IPS DF 4.7 (cell line): ENCODE data around the gene CLEC16A.

Experiments
- DNase-seq: peaks from one replicate; pipeline ENCODE4 v3.0.0-alpha.2; 2013; ENCODE audit warnings: low spot score; ENCODE audit errors: extremely low read depth

The CLEC16A gene

GRCh38 chr16:10989559-10989958, 45.2 kb downstream of the CLEC16A start:
- no peak for DNase-seq

- DNase-seq: no peak
These were observed 46.0 kb downstream of the CLEC16A start for GRCh38 chr16:10990378-10990777.

GRCh38 chr16:10992112-10992511, 47.7 kb downstream of the CLEC16A start:
- DNase-seq: no peak

GRCh38 chr16:10992797-10993196, 48.4 kb downstream of the CLEC16A start:
- DNase-seq: no peak

GRCh38 chr16:10993649-10994048, 49.3 kb downstream of the CLEC16A start:
- DNase-seq: no peak

GRCh38 chr16:10994571-10994970, 50.2 kb downstream of the CLEC16A start:
- DNase-seq: no peak

GRCh38 chr16:10995565-10995964, 51.2 kb downstream of the CLEC16A start:
- no peak for DNase-seq

GRCh38 chr16:10997485-10997884, 53.1 kb downstream of the CLEC16A start:
- DNase-seq: no peak

- DNase-seq: no peak
These were observed 54.9 kb downstream of the CLEC16A start for GRCh38 chr16:10999300-10999699.

- no peak for DNase-seq
These were observed 57.2 kb downstream of the CLEC16A start for GRCh38 chr16:11001611-11002010.

- DNase-seq: no peak
These were observed 58.8 kb downstream of the CLEC16A start for GRCh38 chr16:11003141-11003540.

GRCh38 chr16:11004351-11004750, 60.0 kb downstream of the CLEC16A start:
- DNase-seq: no peak

GRCh38 chr16:11004973-11005610, 60.7 kb downstream of the CLEC16A start:
- no peak for DNase-seq

- no peak for DNase-seq
These were observed 61.2 kb downstream of the CLEC16A start for GRCh38 chr16:11005611-11005975.

GRCh38 chr16:11006656-11007055, 62.3 kb downstream of the CLEC16A start:
- no peak for DNase-seq

GRCh38 chr16:11007714-11008280, 63.4 kb downstream of the CLEC16A start:
- DNase-seq: no peak

GRCh38 chr16:11009027-11009755, 64.8 kb downstream of the CLEC16A start:
- no peak for DNase-seq

- no peak for DNase-seq
These were observed 66.3 kb downstream of the CLEC16A start for GRCh38 chr16:11010575-11011221.

GRCh38 chr16:11011326-11011725, 67.0 kb downstream of the CLEC16A start:
- DNase-seq: no peak

GRCh38 chr16:11012841-11013240, 68.5 kb downstream of the CLEC16A start:
- no peak for DNase-seq

- DNase-seq: no peak
These were observed 69.8 kb downstream of the CLEC16A start for GRCh38 chr16:11014136-11014535.

GRCh38 chr16:11015076-11015475, 70.7 kb downstream of the CLEC16A start:
- no peak for DNase-seq
